Gastroesophageal sphincter (tissue), 3 donors: ENCODE results near the gene SLC37A1.

Experiments
- EP300 ChIP-seq: sonication (generic); formaldehyde crosslinking; IDR thresholded peaks from one replicate; pipeline ENCODE4 v1.6.1; 2017; ENCODE audit warnings: antibody characterized with exemption, mild to moderate bottlenecking
- POLR2A ChIP-seq, 2 donors: fragments of 450-650 bp; IDR thresholded peaks; one replicate each; pipeline ENCODE4 v1.6.1; 2017; ENCODE audit warnings: antibody characterized with exemption in 2 of 2, mild to moderate bottlenecking in 2 of 2, moderate library complexity in 1 of 2
- POLR2AphosphoS5 ChIP-seq: sonication (generic); formaldehyde crosslinking; IDR thresholded peaks from one replicate; pipeline ENCODE4 v1.6.1; 2017; ENCODE audit warnings: antibody characterized with exemption
- TF ChIP-seq, protein P1 (sequence below), 4 experiments: fragments of 200-600 bp in 2 of 4; fragments of 450-650 bp in 2 of 4; sonication (generic) in 1 of 4; IDR thresholded peaks; one replicate each; pipeline ENCODE4 v1.5.1; 2017 to 2019; ENCODE audit warnings: antibody characterized with exemption in 4 of 4, mild to moderate bottlenecking in 2 of 4, moderate library complexity in 2 of 4

DNA sequence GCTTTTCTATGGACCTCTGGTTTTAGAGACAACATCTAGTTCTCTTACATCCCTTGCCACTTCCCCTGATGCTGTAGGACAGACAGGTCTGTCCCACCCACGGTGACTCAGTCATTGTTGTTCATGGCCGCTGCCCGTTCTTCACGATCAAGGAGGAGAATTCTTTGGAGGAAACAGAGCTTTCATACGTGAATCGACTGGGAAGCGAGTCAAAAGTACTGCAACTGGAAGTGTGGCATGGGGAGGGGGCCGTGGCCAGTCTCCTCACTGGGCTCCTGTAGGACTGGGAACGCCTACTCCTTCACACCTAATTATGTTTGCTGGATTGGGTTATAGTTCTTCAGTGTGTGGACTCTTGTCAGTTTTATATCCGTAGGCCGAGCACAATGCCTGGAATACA is 4.4 kb upstream of the SLC37A1 start:
- TF ChIP-seq, protein P1, sequence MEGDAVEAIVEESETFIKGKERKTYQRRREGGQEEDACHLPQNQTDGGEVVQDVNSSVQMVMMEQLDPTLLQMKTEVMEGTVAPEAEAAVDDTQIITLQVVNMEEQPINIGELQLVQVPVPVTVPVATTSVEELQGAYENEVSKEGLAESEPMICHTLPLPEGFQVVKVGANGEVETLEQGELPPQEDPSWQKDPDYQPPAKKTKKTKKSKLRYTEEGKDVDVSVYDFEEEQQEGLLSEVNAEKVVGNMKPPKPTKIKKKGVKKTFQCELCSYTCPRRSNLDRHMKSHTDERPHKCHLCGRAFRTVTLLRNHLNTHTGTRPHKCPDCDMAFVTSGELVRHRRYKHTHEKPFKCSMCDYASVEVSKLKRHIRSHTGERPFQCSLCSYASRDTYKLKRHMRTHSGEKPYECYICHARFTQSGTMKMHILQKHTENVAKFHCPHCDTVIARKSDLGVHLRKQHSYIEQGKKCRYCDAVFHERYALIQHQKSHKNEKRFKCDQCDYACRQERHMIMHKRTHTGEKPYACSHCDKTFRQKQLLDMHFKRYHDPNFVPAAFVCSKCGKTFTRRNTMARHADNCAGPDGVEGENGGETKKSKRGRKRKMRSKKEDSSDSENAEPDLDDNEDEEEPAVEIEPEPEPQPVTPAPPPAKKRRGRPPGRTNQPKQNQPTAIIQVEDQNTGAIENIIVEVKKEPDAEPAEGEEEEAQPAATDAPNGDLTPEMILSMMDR (IDR thresholded peaks at IDR 0.05): no peak
- TF ChIP-seq EP300 (no peak), POLR2A (IDR thresholded peaks at IDR 0.05) (no peak), POLR2AphosphoS5 (no peak)
